MG63 (cell line): ENCODE measurements around the gene CAMKMT. TPM values are rescaled to one million over a fixed set of nuclear protein-coding genes. Genes with fewer than 3 reads are reported as not detected.

ENCODE experiments used
- DNase-seq: peaks from one replicate; pipeline ENCODE4 v3.0.0-alpha.2; 2020
- H3K27me3 ChIP-seq: fragments of 250-450 bp; sonication (Bioruptor Pico); 2 replicates; pipeline ENCODE4 v1.5.1; 2020; ENCODE audit warnings: mild to moderate bottlenecking, moderate library complexity
- H3K36me3 ChIP-seq: fragments of 250-450 bp; sonication (Bioruptor Pico); 2 replicates; pipeline ENCODE4 v1.5.1; 2020; ENCODE audit warnings: mild to moderate bottlenecking, moderate library complexity
- H3K4me3 ChIP-seq: fragments of 250-450 bp; sonication (Bioruptor Pico); 2 replicates; pipeline ENCODE4 v1.5.1; 2020; ENCODE audit warnings: mild to moderate bottlenecking, moderate library complexity
- H3K9me3 ChIP-seq: fragments of 250-450 bp; sonication (Bioruptor Pico); 2 replicates; pipeline ENCODE4 v1.5.1; 2020; ENCODE audit warnings: mild to moderate bottlenecking, moderate library complexity
- total RNA-seq: library from RNA; depleted of rRNA; stranded (reverse); fragments of >200 nt; shearing (Covaris generic); gene quantifications from 2 replicates; pipeline ENCODE4 v1.2.3, GENCODE V29; 2014; ENCODE audit warnings: low replicate concordance

The CAMKMT gene
- total RNA-seq, 1 experiment from 2014 or later: 1.3 TPM

GRCh38 chr2:44397447-44398175 lies 35.9 kb downstream of the CAMKMT start:
- H3K4me3 ChIP-seq: peak overlapping the region; percentile 18; the same call in 1 of the 2 replicates

GRCh38 chr2:44398243-44398897 lies 36.6 kb downstream of the CAMKMT start:
- H3K36me3 ChIP-seq: no peaks in the 10 kb centered on the region
- peak overlapping the region; percentile 18; the same call in 1 of the 2 replicates for H3K4me3 ChIP-seq
- H3K9me3 ChIP-seq: no peaks in the 10 kb centered on the region
- no peaks in the 10 kb centered on the region for H3K27me3 ChIP-seq
- no peak for DNase-seq

More at GRCh38 chr2:44397447-44398175, 35.9 kb downstream of the CAMKMT start:
- Histone ChIP-seq H3K27me3 (no peaks in the 10 kb centered on the region), H3K36me3 (no peaks in the 10 kb centered on the region), H3K9me3 (no peaks in the 10 kb centered on the region)
- no peak for DNase-seq

GRCh38 chr2:44420725-44421124 lies 59.0 kb downstream of the CAMKMT start:
- DNase-seq: no peak
- no peak overlapping the region for H3K4me3 ChIP-seq
- H3K9me3 ChIP-seq: no peaks in the 10 kb centered on the region
- no peaks in the 10 kb centered on the region for H3K36me3 ChIP-seq
- H3K27me3 ChIP-seq: no peaks in the 10 kb centered on the region

- Histone ChIP-seq H3K9me3 (no peaks in the 10 kb centered on the region), H3K27me3 (no peaks in the 10 kb centered on the region), H3K4me3 (no peak overlapping the region), H3K36me3 (no peaks in the 10 kb centered on the region)
- DNase-seq: no peak
Observed at GRCh38 chr2:44424211-44424610, 62.5 kb downstream of the CAMKMT start.

GRCh38 chr2:44429034-44429433 lies 67.3 kb downstream of the CAMKMT start:
- no peak overlapping the region for H3K4me3 ChIP-seq
- no peak for DNase-seq
- H3K9me3 ChIP-seq: no peaks in the 10 kb centered on the region
- no peaks in the 10 kb centered on the region for H3K27me3 ChIP-seq
- H3K36me3 ChIP-seq: no peaks in the 10 kb centered on the region

GRCh38 chr2:44430342-44430741 lies 68.6 kb downstream of the CAMKMT start:
- Histone ChIP-seq H3K4me3 (no peak overlapping the region), H3K27me3 (no peaks in the 10 kb centered on the region), H3K9me3 (no peaks in the 10 kb centered on the region), H3K36me3 (no peaks in the 10 kb centered on the region)
- DNase-seq: no peak

- Histone ChIP-seq H3K4me3 (no peak overlapping the region), H3K9me3 (no peaks in the 10 kb centered on the region), H3K36me3 (no peaks in the 10 kb centered on the region), H3K27me3 (no peaks in the 10 kb centered on the region)
- DNase-seq: no peak
Observed at GRCh38 chr2:44433895-44434294, 72.1 kb downstream of the CAMKMT start.

GRCh38 chr2:44441200-44441599 lies 79.5 kb downstream of the CAMKMT start:
- no peaks in the 10 kb centered on the region for H3K27me3 ChIP-seq
- H3K36me3 ChIP-seq: no peaks in the 10 kb centered on the region
- no peak overlapping the region for H3K4me3 ChIP-seq
- no peaks in the 10 kb centered on the region for H3K9me3 ChIP-seq
- DNase-seq: no peak

- no peak overlapping the region for H3K4me3 ChIP-seq
- no peak for DNase-seq
- no peaks in the 10 kb centered on the region for H3K27me3 ChIP-seq
- H3K9me3 ChIP-seq: no peaks in the 10 kb centered on the region
- H3K36me3 ChIP-seq: no peaks in the 10 kb centered on the region
Observed at GRCh38 chr2:44442019-44442418, 80.3 kb downstream of the CAMKMT start.

- no peaks in the 10 kb centered on the region for H3K9me3 ChIP-seq
- no peak overlapping the region for H3K4me3 ChIP-seq
- no peaks in the 10 kb centered on the region for H3K27me3 ChIP-seq
- no peaks in the 10 kb centered on the region for H3K36me3 ChIP-seq
- DNase-seq: no peak
Observed at GRCh38 chr2:44443517-44443916, 81.8 kb downstream of the CAMKMT start.

GRCh38 chr2:44444881-44445280 lies 83.1 kb downstream of the CAMKMT start:
- no peak for DNase-seq
- Histone ChIP-seq H3K27me3 (no peaks in the 10 kb centered on the region), H3K4me3 (no peak overlapping the region), H3K36me3 (no peaks in the 10 kb centered on the region), H3K9me3 (no peaks in the 10 kb centered on the region)

- DNase-seq: no peak
- Histone ChIP-seq H3K4me3 (no peak overlapping the region), H3K27me3 (no peaks in the 10 kb centered on the region), H3K36me3 (no peaks in the 10 kb centered on the region), H3K9me3 (no peaks in the 10 kb centered on the region)
Observed at GRCh38 chr2:44448860-44449527, 87.2 kb downstream of the CAMKMT start.

GRCh38 chr2:44450082-44450481 lies 88.3 kb downstream of the CAMKMT start:
- DNase-seq: no peak
- H3K4me3 ChIP-seq: no peak overlapping the region

GRCh38 chr2:44450806-44451205 lies 89.1 kb downstream of the CAMKMT start:
- H3K4me3 ChIP-seq: no peak overlapping the region
- H3K36me3 ChIP-seq: no peaks in the 10 kb centered on the region
- no peak for DNase-seq
- no peaks in the 10 kb centered on the region for H3K27me3 ChIP-seq
- no peaks in the 10 kb centered on the region for H3K9me3 ChIP-seq

More at GRCh38 chr2:44450082-44450481, 88.3 kb downstream of the CAMKMT start:
- H3K9me3 ChIP-seq: no peaks in the 10 kb centered on the region
- no peaks in the 10 kb centered on the region for H3K36me3 ChIP-seq
- H3K27me3 ChIP-seq: no peaks in the 10 kb centered on the region

- Histone ChIP-seq H3K27me3 (no peaks in the 10 kb centered on the region), H3K36me3 (no peaks in the 10 kb centered on the region), H3K9me3 (no peaks in the 10 kb centered on the region), H3K4me3 (no peak overlapping the region)
- DNase-seq: no peak
Observed at GRCh38 chr2:44452069-44452583, 90.4 kb downstream of the CAMKMT start.

GRCh38 chr2:44453259-44453658 lies 91.5 kb downstream of the CAMKMT start:
- H3K27me3 ChIP-seq: no peaks in the 10 kb centered on the region
- no peaks in the 10 kb centered on the region for H3K9me3 ChIP-seq
- no peaks in the 10 kb centered on the region for H3K36me3 ChIP-seq
- no peak for DNase-seq
- H3K4me3 ChIP-seq: no peak overlapping the region

- DNase-seq: no peak
- no peaks in the 10 kb centered on the region for H3K36me3 ChIP-seq
- no peaks in the 10 kb centered on the region for H3K27me3 ChIP-seq
- H3K4me3 ChIP-seq: no peak overlapping the region
- H3K9me3 ChIP-seq: no peaks in the 10 kb centered on the region
Observed at GRCh38 chr2:44455877-44456276, 94.1 kb downstream of the CAMKMT start.
